ENCODE results near the gene TSPYL1. TPM values are rescaled to one million over a fixed set of nuclear protein-coding genes. Genes with fewer than 3 reads are reported as not detected.

The TSPYL1 gene
- total and polyA plus RNA-seq, 2 of the 8 experiments (the other 6 are each of a cell fraction or from before 2014, with no cell fraction given) = 33.2 to 79.1 TPM

DNA sequence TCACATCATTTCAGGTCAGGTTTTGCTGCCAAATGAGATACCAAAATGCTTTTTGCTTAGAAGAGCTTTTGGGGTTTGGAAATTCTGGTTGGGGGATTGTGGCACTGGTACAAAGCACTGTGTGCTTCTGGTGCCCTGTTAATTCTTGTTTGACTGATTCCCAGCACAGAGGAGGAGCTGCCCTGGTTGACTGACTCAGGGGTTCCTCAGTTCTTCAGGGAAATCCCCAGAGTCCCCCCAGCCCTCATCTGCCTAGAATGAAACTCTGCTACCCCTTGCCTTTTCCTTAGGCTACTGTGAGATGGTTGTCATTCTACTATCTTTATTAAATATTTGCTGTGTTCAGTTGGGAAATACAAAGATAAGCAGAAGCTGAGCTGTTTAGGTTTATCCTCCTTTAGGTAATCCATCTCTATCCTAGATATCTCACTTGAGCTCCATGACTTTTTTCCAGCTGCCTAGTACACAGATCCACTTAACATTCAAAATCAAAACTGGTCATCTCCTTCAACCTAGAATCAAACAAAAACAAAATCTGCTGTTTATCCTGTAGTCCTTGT, 24.9 kb upstream of the TSPYL1 start:
- CTCF ChIA-PET (ENCODE audit: partially characterized antibody) = interaction anchor here (0.8 to 1.5 kb wide), 3 partner anchors 39 to 256 kb away, joined by 3 to 4 read pairs (median 3); no protein-coding TSS in a partner anchor
- H2BK120ac ChIP-seq (replicated peaks; ENCODE audit: low read depth, low read length) = no peak overlapping the region
- no peaks in the 10 kb centered on the region for H3K79me1 ChIP-seq (ENCODE audit: low read depth, low read length)
- no peak overlapping the region for H4K8ac ChIP-seq (ENCODE audit: extremely low read depth, insufficient read depth, low read length)
- no peaks in the 10 kb centered on the region for H4K20me1 ChIP-seq (replicated peaks in 1 of 2; ENCODE audit: control insufficient read depth in 1 of 2, insufficient read depth in 2 of 2, low read length in 2 of 2)
- H3K14ac ChIP-seq (ENCODE audit: insufficient read length) = no peak overlapping the region
- no peaks in the 10 kb centered on the region for H3K9me3 ChIP-seq (ENCODE audit: insufficient read depth in 2 of 2, low read depth in 1 of 2, low read length in 1 of 2)
- H2BK20ac ChIP-seq (ENCODE audit: low read length) = no peak overlapping the region
- no peak overlapping the region for H3K27ac ChIP-seq (ENCODE audit: low read depth, low read length)
- no peak overlapping the region for H3K18ac ChIP-seq (ENCODE audit: extremely low read depth, low read length)
- no peak overlapping the region for H4K91ac ChIP-seq (replicated peaks; ENCODE audit: insufficient read length, low read length)
- H3K27me3 ChIP-seq (replicated peaks in 1 of 4; ENCODE audit: control insufficient read depth in 3 of 4, extremely low read depth in 1 of 4, insufficient read depth in 3 of 4, low read length in 3 of 4) = no peaks in the 10 kb centered on the region
- H2AFZ ChIP-seq (ENCODE audit: low read length) = no peak overlapping the region
- H3K23me2 ChIP-seq (ENCODE audit: low read depth, low read length) = no peaks in the 10 kb centered on the region
- no peak for TF ChIP-seq JUND (IDR thresholded peaks at IDR 0.05; ENCODE audit: low read length)
- TF ChIP-seq BCL11A (IDR thresholded peaks at IDR 0.05; ENCODE audit: low read depth in 2 of 2, low read length in 2 of 2) = no peak
- TF ChIP-seq JUN (IDR thresholded peaks at IDR 0.05; ENCODE audit: low read depth, low read length) = no peak
- no peak overlapping the region for H2BK15ac ChIP-seq (ENCODE audit: low read length)
- H3K4me1 ChIP-seq (replicated peaks in 1 of 4; ENCODE audit: control insufficient read depth in 3 of 4, insufficient read depth in 4 of 4, low read length in 3 of 4) = no peaks in the 10 kb centered on the region
- no peak for FAIRE-seq
- H4K5ac ChIP-seq (ENCODE audit: insufficient read length, low read depth, low read length) = no peak overlapping the region
- no peaks in the 10 kb centered on the region for H3K36me3 ChIP-seq (ENCODE audit: control insufficient read depth in 2 of 4, insufficient read depth in 4 of 4, low read length in 3 of 4)
- POLR2A ChIA-PET (ENCODE audit: partially characterized antibody) = interaction anchor here (0.9 kb wide), 1 partner anchor 66 kb away, joined by 3 read pairs; the partner anchor contains the start of gene DSE
- no peak overlapping the region for H3K23ac ChIP-seq (ENCODE audit: insufficient read length)
- H3K4ac ChIP-seq (replicated peaks; ENCODE audit: insufficient read length, low read depth, low read length) = no peak overlapping the region
- no peak overlapping the region for H2AK5ac ChIP-seq (ENCODE audit: low read depth, low read length)
- no peak overlapping the region for H2BK12ac ChIP-seq (ENCODE audit: low read depth, low read length)
- H3K79me2 ChIP-seq (ENCODE audit: control insufficient read depth in 1 of 2, insufficient read depth in 2 of 2, low read length in 2 of 2) = no peaks in the 10 kb centered on the region
- no peak overlapping the region for H2BK5ac ChIP-seq (ENCODE audit: low read depth, low read length)
- H3K56ac ChIP-seq (replicated peaks; ENCODE audit: insufficient read length, low read depth, low read length) = no peak overlapping the region
- no peak for DNase-seq (ENCODE audit: low read depth in 1 of 2, low spot score in 2 of 2)
- H3K4me2 ChIP-seq (ENCODE audit: insufficient read depth in 1 of 2, low read depth in 2 of 2, low read length in 2 of 2) = no peak overlapping the region
- H3K9ac ChIP-seq (replicated peaks in 1 of 4; ENCODE audit: extremely low read depth in 1 of 4, low read depth in 3 of 4, low read length in 3 of 4) = no peak overlapping the region
- H3K4me3 ChIP-seq (ENCODE audit: extremely low read depth in 1 of 4, insufficient read depth in 2 of 4, low read depth in 3 of 4, low read length in 4 of 4) = no peak overlapping the region

Measured in H1 (cell line).